ENCODE data around the gene CFAP61. TPM values are rescaled to one million over a fixed set of nuclear protein-coding genes. Genes with fewer than 3 reads are reported as not detected.

Gene CFAP61
- total and polyA plus RNA-seq, 9 of the 15 experiments (the other 6 are each of a cell fraction or from before 2014, with no cell fraction given), result 0.11 TPM; not detected in 8

GRCh38 chr20:20100881-20101280, 48.5 kb downstream of the CFAP61 start (continued):
- no peak for TF ChIP-seq ZNF609 (CRISPR knock-in tag; IDR thresholded peaks at IDR 0.05; ENCODE audit: borderline replicate concordance)
- TF ChIP-seq ZBTB1 (CRISPR knock-in tag; IDR thresholded peaks at IDR 0.05; ENCODE audit: borderline replicate concordance, low read depth), result no peak
- no peak for TF ChIP-seq CBX2 (IDR thresholded peaks at IDR 0.05; ENCODE audit: insufficient read depth, low read length, poor library complexity, severe bottlenecking)
- TF ChIP-seq RNF2 (IDR thresholded peaks at IDR 0.05), result no peak
- no peak for TF ChIP-seq HDAC3 (IDR thresholded peaks at IDR 0.05; ENCODE audit: borderline replicate concordance, partially characterized antibody)
- TF ChIP-seq BCLAF1 (IDR thresholded peaks at IDR 0.05; ENCODE audit: borderline replicate concordance in 1 of 2, control insufficient read depth in 1 of 2, low read depth in 2 of 2, low read length in 1 of 2), result no peak
- no peak for TF ChIP-seq CHD7 (IDR thresholded peaks at IDR 0.05; ENCODE audit: low read depth, low read length)
- TF ChIP-seq KLF10 (CRISPR knock-in tag; IDR thresholded peaks at IDR 0.05), result no peak
